ENCODE results near the gene CDIPT. TPM values are rescaled to one million over a fixed set of nuclear protein-coding genes. Genes with fewer than 3 reads are reported as not detected.

Gene CDIPT
- total RNA-seq, 1 experiment from 2014 or later: 112 TPM

DNA sequence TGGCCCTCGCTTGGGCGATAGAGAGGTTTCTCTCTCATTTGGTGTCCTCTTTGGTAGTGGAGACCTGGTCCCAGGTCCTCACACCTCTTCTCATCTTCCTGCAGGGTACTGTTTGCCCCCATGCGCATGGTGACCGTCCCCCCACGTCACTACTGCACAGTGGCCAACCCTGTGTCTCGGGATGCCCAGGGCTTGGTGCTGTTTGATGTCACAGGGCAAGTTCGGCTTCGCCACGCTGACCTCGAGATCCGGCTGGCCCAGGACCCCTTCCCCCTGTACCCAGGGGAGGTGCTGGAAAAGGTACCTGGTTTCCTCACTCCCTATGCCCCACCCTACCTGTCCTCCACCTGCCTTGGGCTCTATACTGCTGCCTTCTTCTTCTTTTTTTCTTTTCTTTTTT, 32.3 kb downstream of the CDIPT start:
- DNase-seq (ENCODE audit: low spot score): no peak

DNA sequence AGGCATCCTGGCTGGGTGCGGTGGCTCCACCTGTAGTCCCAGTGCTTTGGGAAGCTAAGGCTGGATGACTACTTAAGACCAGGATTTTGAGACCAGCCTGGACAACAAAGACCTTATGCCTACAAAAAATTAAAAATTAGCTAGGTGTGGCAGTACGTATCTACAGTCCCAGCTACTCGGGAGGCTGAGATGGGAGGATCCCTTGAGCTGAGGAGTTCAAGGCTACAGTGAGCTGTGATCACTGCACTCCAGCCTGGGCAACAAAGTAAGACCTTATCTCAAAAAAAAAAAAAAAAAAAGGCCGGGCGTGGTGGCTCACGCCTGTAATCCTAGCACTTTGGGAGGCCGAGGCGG, 36.7 kb downstream of the CDIPT start:
- no peak for DNase-seq (ENCODE audit: low spot score)

DNA sequence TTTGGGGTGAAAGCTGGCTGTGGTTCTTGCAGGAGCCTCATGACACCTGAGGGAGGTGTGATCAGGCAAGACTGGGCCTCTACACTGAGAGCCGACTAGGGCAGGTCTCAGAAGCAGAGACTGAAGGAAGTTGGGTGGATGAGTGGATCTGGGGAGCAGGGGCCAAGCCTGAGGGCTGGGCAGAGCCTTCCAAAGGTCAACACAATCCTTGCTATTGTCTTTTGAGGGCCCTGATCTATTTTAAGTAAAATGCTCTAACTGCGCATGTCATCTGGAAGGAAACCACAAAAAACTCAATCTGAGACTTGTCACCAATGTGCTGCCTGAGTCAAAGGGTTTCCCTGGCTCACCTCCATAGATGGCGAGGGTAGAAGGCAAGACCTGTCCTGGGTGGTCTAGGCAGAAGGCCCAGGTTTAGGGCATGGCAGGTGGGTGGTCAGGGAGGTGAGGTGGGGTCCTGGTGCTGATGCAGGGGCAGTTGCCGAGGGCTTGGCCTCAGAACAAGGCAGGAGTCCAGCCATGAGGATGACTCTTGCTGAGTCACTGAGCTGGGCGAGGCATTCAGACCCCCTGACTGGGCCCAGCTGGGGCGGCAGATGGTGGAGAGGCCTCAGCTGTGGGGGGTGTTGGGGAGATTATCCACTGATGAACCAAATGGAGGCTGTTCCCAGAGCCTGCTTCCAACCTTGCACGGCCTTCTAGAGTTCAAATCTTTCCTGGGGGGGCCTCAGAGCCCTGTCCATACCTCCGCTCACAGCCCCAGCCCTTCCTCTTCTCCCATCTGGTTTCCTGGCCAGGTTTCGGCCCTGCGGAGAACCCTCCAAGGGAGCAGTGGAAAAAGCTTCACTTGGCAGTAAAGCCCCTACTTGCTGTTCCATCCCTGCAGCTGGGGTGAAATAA, 37.6 kb downstream of the CDIPT start:
- peak; percentile 96 for DNase-seq (ENCODE audit: low spot score)

DNA sequence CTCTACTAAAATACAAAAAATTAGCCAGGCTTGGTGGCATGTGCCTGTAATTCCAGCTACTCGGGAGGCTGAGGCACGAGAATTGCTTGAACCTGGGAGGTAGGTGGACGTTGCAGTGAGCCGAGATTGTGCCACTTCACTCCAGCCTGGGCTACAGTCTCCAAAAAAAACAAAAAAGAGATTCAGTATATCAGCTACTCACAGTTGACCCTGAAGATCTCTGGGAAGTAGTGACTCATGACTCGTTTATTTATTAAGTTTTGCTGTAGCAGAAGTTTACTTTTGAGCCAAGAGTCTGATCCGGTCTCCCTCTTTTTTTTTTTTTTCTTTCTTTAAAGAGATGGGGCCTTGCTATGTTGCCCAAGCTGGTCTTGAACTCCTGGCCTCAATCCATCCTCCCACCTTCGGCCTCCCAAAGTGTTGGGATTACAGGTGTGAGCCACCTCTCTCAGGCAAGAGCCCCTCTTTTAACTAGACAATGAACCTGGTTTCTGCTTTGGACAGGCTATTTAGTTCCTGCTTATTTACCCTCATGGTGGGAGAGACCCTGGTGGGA, 38.4 kb downstream of the CDIPT start:
- DNase-seq (ENCODE audit: low spot score): peak; percentile 94

DNA sequence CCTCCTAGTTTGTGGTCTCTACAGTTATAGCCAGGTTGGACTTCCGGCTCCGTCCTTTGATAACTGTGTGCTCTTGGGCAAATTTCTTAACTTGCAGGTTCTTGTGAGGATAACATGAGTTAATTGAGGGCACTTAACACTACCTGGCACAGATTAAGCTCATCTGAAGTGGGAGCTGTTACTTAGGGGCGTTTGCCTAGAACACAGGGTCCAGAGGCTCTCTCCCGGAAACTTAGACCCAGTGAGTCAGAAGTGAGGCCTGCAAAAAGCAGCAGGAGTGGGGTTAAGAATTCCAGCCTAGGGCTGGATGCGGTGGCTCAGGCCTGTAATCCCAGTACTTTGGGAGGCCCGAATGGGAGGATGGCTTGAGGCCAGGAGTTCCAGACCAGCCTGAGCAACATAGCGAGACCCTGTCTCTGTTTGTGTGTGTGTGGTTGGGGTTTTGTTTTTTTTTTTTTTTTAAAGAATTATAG, 41.3 kb downstream of the CDIPT start:
- DNase-seq (ENCODE audit: low spot score): peak; percentile 79

DNA sequence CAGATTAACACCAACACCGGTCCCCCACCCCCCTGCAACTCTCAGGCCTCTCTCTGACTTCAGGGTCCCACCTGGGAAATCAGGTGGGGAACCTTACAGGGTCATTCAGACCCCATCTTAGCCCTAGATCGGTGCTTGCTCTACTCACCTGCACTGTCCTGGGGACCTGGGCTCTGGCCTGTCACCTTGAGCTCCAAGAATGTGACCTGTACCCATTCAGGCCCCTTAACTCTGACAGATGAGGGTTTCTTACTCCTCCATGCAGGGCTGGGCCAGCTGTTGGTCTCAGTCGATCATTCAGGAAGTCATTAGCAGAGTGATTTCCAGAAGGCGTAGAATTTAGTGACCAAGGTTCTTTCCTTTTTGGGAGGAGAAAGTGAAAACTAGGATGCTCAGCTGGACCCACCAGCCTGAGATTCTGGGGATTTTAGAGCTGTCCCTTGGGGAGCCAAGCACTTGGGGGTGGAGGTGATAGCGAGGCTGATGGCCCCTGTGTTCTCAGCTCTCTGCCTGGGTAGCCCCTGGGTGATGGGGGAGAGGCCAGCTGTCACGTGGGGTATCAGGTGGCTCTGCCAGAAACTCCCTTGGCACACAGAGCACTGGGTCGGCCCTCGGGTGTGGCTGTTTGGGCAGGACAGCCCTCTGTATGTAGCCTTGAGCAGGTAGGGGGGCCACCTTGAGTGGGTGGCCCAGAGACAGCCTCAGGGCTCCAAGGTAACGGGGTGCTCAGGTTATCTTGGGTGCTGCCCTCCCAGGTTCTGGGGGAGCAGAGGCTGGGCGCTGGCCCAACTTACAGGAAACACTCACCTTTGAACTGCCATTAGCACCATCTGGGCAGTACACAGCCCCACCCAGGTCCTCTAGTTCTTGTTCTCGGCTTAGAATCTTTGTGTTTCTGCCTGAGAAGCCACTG, 42.0 kb downstream of the CDIPT start:
- DNase-seq (ENCODE audit: low spot score): peak; percentile 69

DNA sequence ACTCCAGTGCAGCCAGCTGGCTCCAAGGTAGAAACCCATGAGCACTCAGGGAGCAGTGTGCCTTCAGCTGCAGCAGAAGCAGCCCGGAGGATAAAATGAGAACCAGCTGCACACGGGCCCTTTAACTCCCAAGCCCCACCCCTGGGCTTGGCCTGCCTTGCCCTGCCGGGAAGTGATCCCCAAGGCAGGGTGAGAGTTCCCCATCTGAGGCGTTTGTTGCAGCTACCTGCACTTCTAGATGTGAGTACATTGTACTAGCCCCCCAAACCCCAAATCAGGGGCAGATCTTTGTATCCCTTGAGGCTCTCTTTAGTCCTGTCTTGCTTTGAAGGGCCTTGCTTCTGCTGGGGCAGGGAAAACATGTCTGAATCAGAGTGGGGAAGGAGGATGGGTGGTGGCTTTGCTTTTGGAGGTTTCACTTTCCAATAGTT, 42.7 kb downstream of the CDIPT start, which contains the start of gene MVP:
TSS of gene MVP (plus strand) at position 192 of the 431 bp plus-strand sequence. CDS start 10,088 bp downstream, outside the sequence.
- DNase-seq (ENCODE audit: low spot score): peak; percentile 62

DNA sequence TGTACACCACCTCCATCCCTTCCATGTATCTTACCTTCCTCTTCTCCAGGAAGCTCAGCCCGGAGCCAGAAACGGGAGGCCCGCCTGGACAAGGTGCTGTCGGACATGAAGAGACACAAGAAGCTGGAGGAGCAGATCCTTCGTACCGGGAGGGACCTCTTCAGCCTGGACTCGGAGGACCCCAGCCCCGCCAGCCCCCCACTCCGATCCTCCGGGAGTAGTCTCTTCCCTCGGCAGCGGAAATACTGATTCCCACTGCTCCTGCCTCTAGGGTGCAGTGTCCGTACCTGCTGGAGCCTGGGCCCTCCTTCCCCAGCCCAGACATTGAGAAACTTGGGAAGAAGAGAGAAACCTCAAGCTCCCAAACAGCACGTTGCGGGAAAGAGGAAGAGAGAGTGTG, 43.5 kb downstream of the CDIPT start:
- DNase-seq (ENCODE audit: low spot score): no peak

DNA sequence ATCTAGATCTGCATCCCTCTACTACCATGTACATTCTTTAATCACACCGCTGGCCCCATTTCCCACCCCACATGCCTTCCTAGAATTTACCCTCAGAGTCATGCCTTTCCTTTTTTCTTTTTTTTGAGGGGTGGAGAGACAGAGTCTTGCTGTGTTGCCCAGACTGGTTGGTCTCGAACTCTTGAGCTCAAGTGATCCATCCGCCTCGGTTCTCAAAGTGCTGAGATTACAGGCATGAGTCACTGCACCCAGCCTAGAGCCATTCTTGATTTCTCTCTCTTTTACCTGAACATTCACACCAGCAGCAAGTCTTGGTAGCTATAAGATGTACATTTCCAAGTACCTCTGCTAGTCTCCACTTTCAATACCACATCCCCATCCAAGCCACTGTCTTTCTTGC, 44.9 kb downstream of the CDIPT start:
- no peak for DNase-seq (ENCODE audit: low spot score)

DNA sequence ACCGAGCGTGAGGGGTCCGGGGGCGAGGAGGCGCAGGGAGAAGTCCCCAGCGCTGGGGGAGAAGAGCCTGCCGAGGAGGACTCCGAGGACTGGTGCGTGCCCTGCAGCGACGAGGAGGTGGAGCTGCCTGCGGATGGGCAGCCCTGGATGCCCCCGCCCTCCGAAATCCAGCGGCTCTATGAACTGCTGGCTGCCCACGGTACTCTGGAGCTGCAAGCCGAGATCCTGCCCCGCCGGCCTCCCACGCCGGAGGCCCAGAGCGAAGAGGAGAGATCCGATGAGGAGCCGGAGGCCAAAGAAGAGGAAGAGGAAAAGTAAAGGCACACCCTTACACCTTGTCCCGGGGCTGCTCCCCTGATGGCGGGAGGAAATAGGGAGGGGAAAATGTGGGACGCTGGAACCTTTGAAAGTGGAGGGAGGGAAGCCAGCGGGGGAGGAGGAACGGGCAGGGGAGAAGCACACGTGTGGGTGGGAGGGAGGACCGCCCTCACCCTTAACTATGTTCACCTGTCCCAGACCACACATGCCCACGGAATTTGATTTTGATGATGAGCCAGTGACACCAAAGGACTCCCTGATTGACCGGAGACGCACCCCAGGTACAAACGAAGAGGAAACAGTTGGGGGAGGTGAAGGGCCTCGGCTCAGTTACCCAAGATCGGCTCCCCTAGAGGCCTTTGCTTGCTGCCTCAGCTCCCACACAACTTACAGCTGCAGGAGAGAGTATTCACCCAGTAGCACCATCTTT, 46.2 kb downstream of the CDIPT start:
- peak; percentile 69 for DNase-seq (ENCODE audit: low spot score)

DNA sequence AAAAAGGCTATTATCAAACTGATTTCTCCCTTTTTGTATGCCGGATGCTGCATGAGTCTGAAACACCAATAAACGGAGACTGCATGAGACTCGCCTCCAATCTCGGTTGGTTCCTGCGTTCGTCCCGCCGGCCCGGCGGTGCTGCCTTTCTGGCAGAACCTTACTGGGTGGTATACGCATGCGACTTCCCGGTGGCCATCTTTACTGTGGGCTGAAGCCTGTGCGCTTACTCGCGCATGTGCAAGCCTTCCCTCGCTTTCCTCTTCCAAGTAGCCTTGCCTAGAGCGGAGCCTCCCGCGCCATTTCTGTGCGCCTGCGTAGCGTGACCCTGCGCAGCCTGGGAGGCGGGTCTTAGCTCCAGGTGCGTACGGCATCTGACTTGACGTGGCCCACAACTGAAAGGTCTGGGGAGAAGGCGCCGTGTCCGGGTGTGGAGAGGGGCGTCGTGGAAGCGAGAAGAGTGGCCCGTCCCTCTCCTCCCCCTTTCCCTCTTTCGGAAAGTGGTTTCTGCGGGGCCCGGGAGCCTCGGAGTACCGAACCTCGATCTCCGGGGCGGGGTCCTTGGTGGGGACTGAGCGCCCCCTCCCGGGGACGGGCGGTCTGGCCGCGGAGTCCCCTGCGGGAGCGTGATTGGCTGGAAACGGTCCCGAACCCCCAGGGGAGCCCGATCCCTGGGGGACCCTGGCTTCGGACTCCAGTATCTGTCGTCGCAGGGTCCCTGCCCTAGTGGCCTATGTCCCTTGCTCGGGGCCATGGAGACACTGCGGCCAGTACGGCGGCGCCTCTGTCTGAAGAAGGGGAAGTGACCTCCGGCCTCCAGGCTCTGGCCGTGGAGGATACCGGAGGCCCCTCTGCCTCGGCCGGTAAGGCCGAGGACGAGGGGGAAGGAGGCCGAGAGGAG, 47.0 kb downstream of the CDIPT start, which contains the start of gene PAGR1:
TSS of gene PAGR1 (plus strand) at position 360 of the 901 bp plus-strand sequence. CDS start at position 734, 374 bp downstream.
- peak; percentile 98 for DNase-seq (ENCODE audit: low spot score)

DNA sequence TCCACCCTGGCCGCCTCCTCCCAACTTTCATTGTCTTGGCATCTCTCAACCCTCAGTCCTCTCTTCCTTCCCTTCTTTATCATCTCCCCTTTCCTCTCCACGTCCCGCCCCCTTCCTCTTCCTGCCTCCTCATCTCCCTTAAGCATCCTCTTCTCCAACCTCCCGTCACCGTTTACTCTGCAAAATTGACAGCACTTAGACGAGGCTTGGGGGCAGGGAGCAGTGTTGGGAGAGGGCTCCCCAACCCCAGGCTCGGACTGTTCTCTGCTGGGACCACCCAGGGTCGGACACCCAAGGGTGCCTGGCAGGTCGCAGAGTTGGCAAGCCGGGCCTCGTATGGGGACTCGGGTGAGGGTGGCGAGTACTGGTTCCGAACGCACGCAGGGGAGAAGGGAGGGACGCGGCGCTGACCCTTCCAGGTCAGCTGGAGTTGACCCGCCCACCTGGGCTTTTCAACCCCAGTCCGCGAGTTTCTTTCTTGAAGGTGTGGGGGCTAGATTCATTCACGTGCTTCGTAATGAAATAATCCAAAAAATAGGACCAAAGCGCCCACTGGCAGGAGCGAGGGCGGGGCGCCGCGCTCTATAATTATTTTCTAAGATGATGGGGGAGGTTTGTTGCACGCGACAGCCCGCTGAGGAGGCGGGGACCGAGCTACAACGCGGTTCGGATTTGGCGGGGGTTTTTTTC, 47.8 kb downstream of the CDIPT start:
- no peak for DNase-seq (ENCODE audit: low spot score)

DNA sequence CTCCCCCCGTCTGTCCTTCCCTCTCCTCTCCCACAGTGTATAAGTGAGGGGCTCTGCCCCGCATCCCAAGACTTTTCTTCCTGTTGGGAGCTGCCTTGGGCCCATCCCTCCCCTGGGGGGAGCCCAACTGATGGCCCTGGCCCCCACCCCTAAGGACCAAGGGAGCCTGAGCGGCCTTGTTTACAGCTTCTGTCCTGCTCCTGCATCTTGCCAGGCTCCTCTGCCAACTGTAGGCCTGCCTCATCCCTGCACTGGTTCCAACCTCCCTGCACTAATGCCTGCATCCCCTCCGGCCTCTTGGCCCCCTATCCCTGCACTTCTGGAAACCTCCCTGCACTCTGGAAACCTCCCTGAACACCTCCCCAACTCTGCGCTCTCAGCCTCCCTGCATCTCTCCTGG, 48.4 kb downstream of the CDIPT start:
- no peak for DNase-seq (ENCODE audit: low spot score)

DNA sequence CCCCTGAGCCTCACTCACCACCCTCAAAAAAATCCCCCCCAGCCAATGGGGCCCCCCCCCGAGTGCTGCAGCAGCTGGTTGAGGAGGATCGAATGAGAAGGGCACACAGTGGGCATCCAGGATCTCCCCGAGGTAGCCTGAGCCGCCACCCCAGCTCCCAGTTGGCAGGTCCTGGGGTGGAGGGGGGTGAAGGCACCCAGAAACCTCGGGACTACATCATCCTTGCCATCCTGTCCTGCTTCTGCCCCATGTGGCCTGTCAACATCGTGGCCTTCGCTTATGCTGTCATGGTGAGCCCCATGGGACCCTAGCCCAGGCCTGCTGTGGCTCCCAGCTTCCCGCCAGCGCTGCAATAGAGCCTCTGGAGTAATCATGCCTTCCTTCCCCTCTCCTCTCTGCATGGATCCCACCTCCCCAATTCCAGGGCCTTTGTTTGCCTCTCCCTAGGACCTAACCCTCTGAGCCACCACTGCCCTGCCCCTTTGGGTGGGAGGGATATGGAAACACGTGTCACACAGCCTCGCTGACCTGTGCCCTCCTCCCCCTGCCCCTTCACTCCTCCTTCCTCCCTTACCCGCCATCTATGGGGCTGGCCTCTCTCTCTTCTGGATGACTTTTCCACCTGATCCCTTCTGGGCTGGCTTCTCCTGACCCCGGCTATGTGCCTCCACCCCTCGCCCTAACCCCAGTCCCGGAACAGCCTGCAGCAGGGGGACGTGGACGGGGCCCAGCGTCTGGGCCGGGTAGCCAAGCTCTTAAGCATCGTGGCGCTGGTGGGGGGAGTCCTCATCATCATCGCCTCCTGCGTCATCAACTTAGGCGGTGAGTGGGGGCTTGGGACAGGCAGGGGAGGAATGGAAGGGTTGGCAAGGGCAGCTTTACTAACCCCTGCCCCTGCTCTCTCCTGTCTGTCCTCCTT, 49.1 kb downstream of the CDIPT start:
- no peak for DNase-seq (ENCODE audit: low spot score)

DNA sequence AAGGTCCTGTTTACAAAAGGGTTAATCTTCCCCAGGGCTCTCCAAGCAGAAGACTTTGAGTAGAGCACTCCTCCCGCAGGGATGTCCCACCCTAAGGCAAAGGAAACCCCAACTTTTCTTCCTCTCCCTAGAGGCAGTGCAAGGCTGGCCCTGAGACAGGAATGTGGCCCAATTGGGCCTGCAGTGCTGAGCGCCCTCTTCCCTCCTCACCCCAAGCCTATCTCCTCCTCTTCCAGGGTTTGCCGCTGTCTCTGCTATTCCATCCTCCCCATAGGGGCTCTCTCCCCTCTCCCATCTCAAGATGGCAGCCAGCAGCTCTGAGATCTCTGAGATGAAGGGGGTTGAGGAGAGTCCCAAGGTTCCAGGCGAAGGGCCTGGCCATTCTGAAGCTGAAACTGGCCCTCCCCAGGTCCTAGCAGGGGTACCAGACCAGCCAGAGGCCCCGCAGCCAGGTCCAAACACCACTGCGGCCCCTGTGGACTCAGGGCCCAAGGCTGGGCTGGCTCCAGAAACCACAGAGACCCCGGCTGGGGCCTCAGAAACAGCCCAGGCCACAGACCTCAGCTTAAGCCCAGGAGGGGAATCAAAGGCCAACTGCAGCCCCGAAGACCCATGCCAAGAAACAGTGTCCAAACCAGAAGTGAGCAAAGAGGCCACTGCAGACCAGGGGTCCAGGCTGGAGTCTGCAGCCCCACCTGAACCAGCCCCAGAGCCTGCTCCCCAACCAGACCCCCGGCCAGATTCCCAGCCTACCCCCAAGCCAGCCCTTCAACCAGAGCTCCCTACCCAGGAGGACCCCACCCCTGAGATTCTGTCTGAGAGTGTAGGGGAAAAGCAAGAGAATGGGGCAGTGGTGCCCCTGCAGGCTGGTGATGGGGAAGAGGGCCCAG, 50.0 kb downstream of the CDIPT start:
- DNase-seq (ENCODE audit: low spot score): no peak

DNA sequence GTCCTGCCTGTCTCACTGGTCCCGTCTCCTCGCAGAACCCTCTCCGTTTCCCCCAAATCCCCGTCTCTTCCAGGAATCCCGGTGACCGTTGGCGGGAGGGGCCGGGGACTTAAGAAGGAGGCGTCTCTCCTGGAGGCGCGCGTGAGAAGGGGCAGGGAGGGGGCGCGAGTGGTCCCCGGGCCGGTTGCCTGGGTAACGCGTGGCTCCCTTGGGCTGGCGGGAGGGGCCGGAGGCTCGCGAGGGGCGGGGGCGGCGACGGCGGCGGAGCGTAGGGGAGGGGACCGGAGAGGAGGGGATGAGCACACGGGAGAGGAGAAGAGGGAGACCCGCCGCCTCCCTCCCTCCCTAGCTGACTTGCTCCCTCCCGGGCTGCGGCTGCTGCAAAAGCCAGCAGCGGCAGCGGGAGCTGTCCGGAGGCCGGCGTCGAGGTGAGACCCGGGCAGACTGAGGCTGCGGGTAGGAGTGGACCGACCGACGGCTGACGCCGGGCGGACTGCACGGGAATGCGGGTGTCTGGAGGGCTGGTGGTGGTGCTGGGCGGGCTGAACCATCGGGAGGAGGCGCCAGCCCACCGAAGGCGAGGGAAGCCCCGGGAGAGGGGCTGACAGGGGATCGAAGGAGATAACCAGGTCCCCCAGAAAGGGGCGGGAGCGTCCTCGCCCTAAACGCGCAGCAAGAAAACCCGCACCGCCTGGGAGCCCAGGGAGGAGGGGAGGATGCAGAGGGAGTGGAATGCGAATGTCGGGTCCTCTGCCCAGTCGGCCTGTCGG, 50.9 kb downstream of the CDIPT start, which contains the start of gene PRRT2:
TSS of gene PRRT2 (plus strand) at position 298 of the 770 bp plus-strand sequence. CDS start 862 bp downstream, outside the sequence.
- DNase-seq (ENCODE audit: low spot score): no peak
